ENCODE data around the gene TCEAL7. TPM values are rescaled to one million over a fixed set of nuclear protein-coding genes. Genes with fewer than 3 reads are reported as not detected.
A peak's percentile ranks its signal among the peaks of the same experiment; 100 is the strongest.
"Not testable (repeated sequence)": the region's sequence is repeated elsewhere in the genome, so short reads cannot be mapped to it uniquely, and the experiment has no call there.

The TCEAL7 gene, protein sequence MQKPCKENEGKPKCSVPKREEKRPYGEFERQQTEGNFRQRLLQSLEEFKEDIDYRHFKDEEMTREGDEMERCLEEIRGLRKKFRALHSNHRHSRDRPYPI
- total RNA-seq (not detected), total RNA-seq (0 to 0.19 (median 0) reads per million in 172 experiments)
- not detected for polyA plus RNA-seq (2013, experiment 1 of 2)
- polyA plus RNA-seq (2013, experiment 2 of 2) = 7.4 TPM

DNA sequence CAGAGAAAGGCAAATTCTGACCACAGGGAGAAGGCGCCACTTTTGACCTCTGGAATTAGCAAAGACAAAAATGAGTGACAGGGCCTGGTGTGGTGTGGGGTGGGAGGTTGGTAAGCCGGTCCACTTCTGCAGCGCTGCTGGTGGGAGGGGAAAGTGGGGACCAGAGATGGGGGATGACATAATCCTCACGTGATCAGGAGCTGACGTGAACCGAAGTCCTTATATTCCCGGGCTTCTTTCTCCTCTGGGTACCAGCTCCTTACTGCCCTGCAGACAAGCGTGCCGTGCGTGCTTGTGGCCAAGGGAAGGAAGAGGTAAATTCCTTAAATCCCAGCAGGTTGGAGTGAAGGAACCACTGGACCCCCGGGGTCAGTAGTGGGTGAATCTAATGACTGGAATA is at the start of gene TCEAL7:
TSS of gene TCEAL7 (plus strand) at position 249 of the 400 bp plus-strand sequence. CDS start 1,165 bp downstream, outside the sequence.
- TF ChIP-seq, protein P1, sequence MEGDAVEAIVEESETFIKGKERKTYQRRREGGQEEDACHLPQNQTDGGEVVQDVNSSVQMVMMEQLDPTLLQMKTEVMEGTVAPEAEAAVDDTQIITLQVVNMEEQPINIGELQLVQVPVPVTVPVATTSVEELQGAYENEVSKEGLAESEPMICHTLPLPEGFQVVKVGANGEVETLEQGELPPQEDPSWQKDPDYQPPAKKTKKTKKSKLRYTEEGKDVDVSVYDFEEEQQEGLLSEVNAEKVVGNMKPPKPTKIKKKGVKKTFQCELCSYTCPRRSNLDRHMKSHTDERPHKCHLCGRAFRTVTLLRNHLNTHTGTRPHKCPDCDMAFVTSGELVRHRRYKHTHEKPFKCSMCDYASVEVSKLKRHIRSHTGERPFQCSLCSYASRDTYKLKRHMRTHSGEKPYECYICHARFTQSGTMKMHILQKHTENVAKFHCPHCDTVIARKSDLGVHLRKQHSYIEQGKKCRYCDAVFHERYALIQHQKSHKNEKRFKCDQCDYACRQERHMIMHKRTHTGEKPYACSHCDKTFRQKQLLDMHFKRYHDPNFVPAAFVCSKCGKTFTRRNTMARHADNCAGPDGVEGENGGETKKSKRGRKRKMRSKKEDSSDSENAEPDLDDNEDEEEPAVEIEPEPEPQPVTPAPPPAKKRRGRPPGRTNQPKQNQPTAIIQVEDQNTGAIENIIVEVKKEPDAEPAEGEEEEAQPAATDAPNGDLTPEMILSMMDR (IDR thresholded peaks at IDR 0.05) = no peak
- no peaks in the 10 kb centered on the region for H3K9me3 ChIP-seq (ENCODE audit: control insufficient read depth in 1 of 2, insufficient read depth in 1 of 2, low read length in 2 of 2)
- no peaks in the 10 kb centered on the region for H3K4me1 ChIP-seq (ENCODE audit: insufficient read depth, low read length)
- H3K36me3 ChIP-seq (ENCODE audit: insufficient read depth, low read length) = no peaks in the 10 kb centered on the region
- H3K27me3 ChIP-seq (ENCODE audit: control insufficient read depth in 1 of 2, insufficient read depth in 2 of 2, low read length in 2 of 2) = peaks cover 4% of the 10 kb centered on the region in 2 experiments
- ChIA-PET POLR2A (no interaction called here), CTCF (interaction anchor here (0.6 kb wide), 1 partner anchor 556 kb away, joined by 3 read pairs; no protein-coding TSS in a partner anchor)
- intact Hi-C loops (cut with DNase I, micrococcal nuclease) = no loop called here
- no peaks in the 10 kb centered on the region for H3K36me3 Mint-ChIP-seq (ENCODE audit: low read depth)
- H3K4me3 ChIP-seq (ENCODE audit: low read length) = no peak within 1 kb of the TSS
- peaks cover 48% of the 10 kb centered on the region for H3K27me3 Mint-ChIP-seq
- DNase-seq (no peak), ATAC-seq (ENCODE audit: poor library complexity) (no peak)
- peak within 1 kb of the TSS; percentile 20 for H3K4me3 Mint-ChIP-seq
- no peak within 1 kb of the TSS for H3K27ac ChIP-seq (ENCODE audit: low read depth in 1 of 2, low read length in 2 of 2)
- no peak within 1 kb of the TSS for H3K27ac Mint-ChIP-seq
- no peaks in the 10 kb centered on the region for H3K9me3 Mint-ChIP-seq
- H3K4me1 Mint-ChIP-seq (ENCODE audit: low read depth) = peaks cover 5% of the 10 kb centered on the region

DNA sequence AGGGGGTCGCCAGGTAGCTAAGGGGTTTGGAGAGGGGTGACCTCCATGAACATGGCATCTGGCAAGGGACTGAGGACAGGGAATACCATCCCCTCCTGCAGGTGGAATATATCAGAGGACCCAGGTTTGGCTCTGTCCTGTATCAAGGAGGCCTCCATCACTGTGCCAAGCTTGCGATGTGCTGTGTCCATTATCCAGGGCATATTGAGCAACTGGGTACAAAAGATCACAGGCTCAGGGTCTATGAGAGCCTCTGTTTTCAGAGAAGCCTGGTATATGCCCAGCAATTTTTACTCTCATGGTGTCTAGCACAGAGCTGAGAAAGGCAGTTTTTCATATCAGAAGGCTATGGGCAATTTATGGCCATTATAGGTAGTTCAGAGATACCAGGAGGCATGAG is 36.9 kb upstream of the TCEAL7 start:
- Mint-ChIP-seq H3K27me3 (peaks cover 11% of the 10 kb centered on the region), H3K27ac (no peak overlapping the region), H3K36me3 (ENCODE audit: low read depth) (no peaks in the 10 kb centered on the region), H3K4me1 (ENCODE audit: low read depth) (no peaks in the 10 kb centered on the region), H3K4me3 (no peak overlapping the region), H3K9me3 (no peaks in the 10 kb centered on the region)
- intact Hi-C loops (cut with DNase I, micrococcal nuclease) = no loop called here
- Histone ChIP-seq H3K4me3 (ENCODE audit: low read length) (no peak overlapping the region), H3K4me1 (ENCODE audit: insufficient read depth, low read length) (no peaks in the 10 kb centered on the region), H3K36me3 (ENCODE audit: insufficient read depth, low read length) (no peaks in the 10 kb centered on the region), H3K27me3 (ENCODE audit: control insufficient read depth in 1 of 2, insufficient read depth in 2 of 2, low read length in 2 of 2) (no peaks in the 10 kb centered on the region), H3K9me3 (ENCODE audit: control insufficient read depth in 1 of 2, insufficient read depth in 1 of 2, low read length in 2 of 2) (no peaks in the 10 kb centered on the region), H3K27ac (ENCODE audit: low read depth in 1 of 2, low read length in 2 of 2) (no peak overlapping the region)
- DNase-seq = no peak
- POLR2A ChIA-PET = no interaction called here
- ATAC-seq (ENCODE audit: poor library complexity) = no peak
- CTCF ChIA-PET = no interaction called here
- TF ChIP-seq, protein P1 (IDR thresholded peaks at IDR 0.05) = no peak

DNA sequence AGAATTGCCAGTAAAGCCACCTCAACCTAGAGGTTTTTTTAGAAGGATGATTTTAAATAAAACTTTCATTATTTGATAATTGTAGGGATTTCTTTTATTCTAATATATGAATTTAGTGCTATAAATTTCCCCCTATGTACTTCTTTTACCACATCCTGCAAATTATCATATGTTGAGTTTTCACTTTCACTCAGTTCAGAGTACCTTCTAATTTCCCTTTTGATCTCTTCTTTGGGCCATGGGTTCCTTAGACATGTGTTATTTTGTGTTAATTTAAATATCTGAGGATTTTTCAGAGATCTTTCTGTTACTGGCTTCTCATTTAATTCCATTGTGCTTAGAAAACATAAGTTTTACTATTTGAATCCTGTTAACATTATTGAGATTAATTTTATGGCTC is 25.3 kb upstream of the TCEAL7 start:
- TF ChIP-seq, protein P1 (IDR thresholded peaks at IDR 0.05) = no peak
- peak in 1 of 14 experiments; percentile 23 for DNase-seq
- intact Hi-C loops (cut with DNase I, micrococcal nuclease) = loop anchor here in 1 of 2 experiments (5.0 kb wide), 1 partner anchor 47 kb away; the partner anchor contains the start of gene TCEAL8
- no peak overlapping the region for H3K4me3 Mint-ChIP-seq
- Histone ChIP-seq H3K36me3 (ENCODE audit: insufficient read depth, low read length) (no peaks in the 10 kb centered on the region), H3K9me3 (ENCODE audit: control insufficient read depth in 1 of 2, insufficient read depth in 1 of 2, low read length in 2 of 2) (no peaks in the 10 kb centered on the region), H3K27me3 (ENCODE audit: control insufficient read depth in 1 of 2, insufficient read depth in 2 of 2, low read length in 2 of 2) (no peaks in the 10 kb centered on the region), H3K27ac (ENCODE audit: low read depth in 1 of 2, low read length in 2 of 2) (no peak overlapping the region), H3K4me1 (ENCODE audit: insufficient read depth, low read length) (no peaks in the 10 kb centered on the region), H3K4me3 (ENCODE audit: low read length) (no peak overlapping the region)
- no peak overlapping the region for H3K27ac Mint-ChIP-seq
- no peak for ATAC-seq (ENCODE audit: poor library complexity)
- no peaks in the 10 kb centered on the region for H3K4me1 Mint-ChIP-seq (ENCODE audit: low read depth)
- H3K9me3 Mint-ChIP-seq = no peaks in the 10 kb centered on the region
- no peaks in the 10 kb centered on the region for H3K27me3 Mint-ChIP-seq
- peaks cover 5% of the 10 kb centered on the region for H3K36me3 Mint-ChIP-seq (ENCODE audit: low read depth)
- CTCF ChIA-PET = no interaction called here
- POLR2A ChIA-PET = no interaction called here

DNA sequence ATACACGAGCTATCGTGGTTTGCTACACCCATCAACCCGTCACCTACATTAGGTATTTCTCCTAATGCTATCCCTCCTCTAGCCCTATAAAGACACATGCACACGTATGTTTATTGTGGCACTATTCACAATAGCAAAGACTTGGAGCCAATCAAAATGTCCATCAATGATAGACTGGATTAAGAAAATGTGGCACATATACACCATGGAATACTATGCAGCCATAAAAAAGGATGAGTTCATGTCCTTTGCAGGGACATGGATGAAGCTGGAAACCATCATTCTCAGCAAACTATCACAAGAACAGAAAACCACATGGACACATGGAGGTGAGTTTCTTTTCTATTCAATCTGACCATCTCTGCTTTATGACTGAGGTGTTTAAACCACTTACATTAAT is 24.4 kb upstream of the TCEAL7 start:
- H3K4me3 Mint-ChIP-seq; POLR2A ChIA-PET; H3K27me3 Mint-ChIP-seq; H3K27ac Mint-ChIP-seq; CTCF ChIA-PET; H3K27ac ChIP-seq (ENCODE audit: low read depth in 1 of 2, low read length in 2 of 2); H3K4me1 ChIP-seq (ENCODE audit: insufficient read depth, low read length); H3K9me3 ChIP-seq (ENCODE audit: control insufficient read depth in 1 of 2, insufficient read depth in 1 of 2, low read length in 2 of 2); ATAC-seq (ENCODE audit: poor library complexity); H3K27me3 ChIP-seq (ENCODE audit: control insufficient read depth in 1 of 2, insufficient read depth in 2 of 2, low read length in 2 of 2); H3K9me3 Mint-ChIP-seq; H3K4me3 ChIP-seq (ENCODE audit: low read length); H3K4me1 Mint-ChIP-seq (ENCODE audit: low read depth); DNase-seq; H3K36me3 ChIP-seq (ENCODE audit: insufficient read depth, low read length); H3K36me3 Mint-ChIP-seq (ENCODE audit: low read depth): not testable (repeated sequence)
- intact Hi-C loops (cut with DNase I, micrococcal nuclease) = loop anchor here in 1 of 2 experiments (5.0 kb wide), 1 partner anchor 48 kb away; the partner anchor contains the start of gene TCEAL8

Measured in CD4-positive, alpha-beta T cell (primary cell).